ENCODE data around the gene SLAMF6.
"Not testable (repeated sequence)": the region's sequence is repeated elsewhere in the genome, so short reads cannot be mapped to it uniquely, and the experiment has no call there.

The SLAMF6 gene

GRCh38 chr1:160499631-160500030 lies 23.4 kb downstream of the SLAMF6 start:
- ATAC-seq: no peak
- Mint-ChIP-seq H3K27ac (peak overlapping the region; percentile 32), H3K36me3 (peaks cover 23% of the 10 kb centered on the region), H3K4me1 (peaks cover 53% of the 10 kb centered on the region), H3K4me3 (no peak overlapping the region), H3K9me3 (no peaks in the 10 kb centered on the region)
- DNase-seq (ENCODE audit: low spot score in 2 of 2): no peak

- H3K4me1 Mint-ChIP-seq: peaks cover 42% of the 10 kb centered on the region
- not testable (repeated sequence) for DNase-seq (ENCODE audit: low spot score in 2 of 2); H3K9me3 Mint-ChIP-seq; ATAC-seq; H3K4me3 Mint-ChIP-seq; H3K27ac Mint-ChIP-seq
- peaks cover 17% of the 10 kb centered on the region for H3K36me3 Mint-ChIP-seq
These were observed 24.6 kb downstream of the SLAMF6 start for GRCh38 chr1:160498301-160499065.

- ATAC-seq: peak; percentile 70
- peaks cover 17% of the 10 kb centered on the region for H3K36me3 Mint-ChIP-seq
- no peak overlapping the region for H3K4me3 Mint-ChIP-seq
- no peak for DNase-seq (ENCODE audit: low spot score in 2 of 2)
- H3K9me3 Mint-ChIP-seq: no peaks in the 10 kb centered on the region
- peak overlapping the region; percentile 30 for H3K27ac Mint-ChIP-seq
- peaks cover 20% of the 10 kb centered on the region for H3K4me1 Mint-ChIP-seq
These were observed 26.7 kb downstream of the SLAMF6 start for GRCh38 chr1:160496334-160496733.

- Mint-ChIP-seq H3K9me3 (no peaks in the 10 kb centered on the region), H3K4me3 (no peak overlapping the region), H3K36me3 (peaks cover 27% of the 10 kb centered on the region), H3K4me1 (peaks cover 17% of the 10 kb centered on the region), H3K27ac (no peak overlapping the region)
- ATAC-seq (no peak), DNase-seq (ENCODE audit: low spot score in 2 of 2) (no peak)
These were observed 28.4 kb downstream of the SLAMF6 start for GRCh38 chr1:160494620-160495019.

DNA sequence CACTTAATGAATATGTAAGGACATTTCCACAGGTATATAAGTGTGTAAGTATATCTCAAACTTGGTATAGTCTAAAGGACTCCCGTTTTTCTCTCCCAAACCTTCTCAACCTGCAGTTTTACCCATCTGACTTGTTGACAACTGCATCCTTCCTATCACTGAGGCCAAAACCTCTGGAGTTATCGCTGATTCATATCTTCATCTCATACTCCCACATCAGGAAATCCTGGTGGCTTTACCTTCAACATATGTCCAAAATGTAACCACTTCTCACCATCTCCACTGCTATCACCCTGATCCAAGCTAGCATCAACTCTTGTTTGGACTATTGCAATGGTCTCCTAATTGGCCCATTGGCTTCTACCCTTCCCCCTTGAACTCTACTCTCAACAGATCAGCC lies 30.4 kb downstream of the SLAMF6 start:
- H3K4me1 Mint-ChIP-seq: peaks cover 24% of the 10 kb centered on the region
- no peak for DNase-seq (ENCODE audit: low spot score in 2 of 2)
- no peaks in the 10 kb centered on the region for H3K9me3 Mint-ChIP-seq
- no peak overlapping the region for H3K4me3 Mint-ChIP-seq
- peak; percentile 13 for ATAC-seq
- H3K36me3 Mint-ChIP-seq: peaks cover 43% of the 10 kb centered on the region
- no peak overlapping the region for H3K27ac Mint-ChIP-seq

DNA sequence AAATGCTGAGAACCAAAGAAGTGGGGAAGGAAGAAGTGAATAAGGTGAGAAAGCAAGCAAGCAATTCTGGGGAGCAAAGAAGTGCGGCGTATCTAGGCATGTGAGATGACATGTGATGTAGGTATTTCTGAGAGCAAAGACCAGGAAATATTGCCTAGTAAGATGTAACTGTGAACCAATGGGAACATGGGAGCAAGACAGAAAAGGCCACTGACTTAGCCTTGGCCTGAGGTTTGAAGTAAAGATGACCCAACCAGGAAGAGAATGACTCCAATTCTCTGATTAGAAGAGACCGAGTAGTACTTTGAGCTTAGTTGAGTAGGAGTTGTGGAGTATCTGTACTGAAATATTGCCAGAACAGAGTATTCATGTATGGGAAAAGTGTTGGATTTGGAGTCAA lies 31.1 kb downstream of the SLAMF6 start:
- Mint-ChIP-seq H3K36me3 (peaks cover 50% of the 10 kb centered on the region), H3K4me3 (no peak overlapping the region), H3K4me1 (peaks cover 24% of the 10 kb centered on the region), H3K9me3 (no peaks in the 10 kb centered on the region), H3K27ac (no peak overlapping the region)
- ATAC-seq (no peak), DNase-seq (ENCODE audit: low spot score in 2 of 2) (no peak)

DNA sequence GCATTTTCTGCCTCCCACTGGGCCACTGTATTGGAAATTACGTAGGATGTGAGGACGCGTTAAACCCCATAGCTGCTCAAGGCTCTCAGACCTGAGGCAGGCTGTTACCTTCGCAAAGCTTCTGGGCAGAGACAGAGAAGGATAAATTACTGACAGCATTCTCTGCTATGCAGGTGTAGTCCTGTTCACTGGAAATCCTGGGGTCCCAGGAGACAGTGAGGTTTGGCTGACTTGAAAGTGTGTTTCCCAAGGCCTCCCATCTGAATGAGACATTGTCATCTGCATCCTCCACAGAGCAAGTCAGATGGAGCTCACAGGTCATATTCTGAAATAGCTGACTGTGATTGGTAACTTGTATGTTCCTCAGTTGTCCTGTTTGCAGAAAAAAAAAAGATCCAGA lies 32.0 kb downstream of the SLAMF6 start:
- Mint-ChIP-seq H3K4me3 (no peak overlapping the region), H3K27ac (no peak overlapping the region), H3K9me3 (no peaks in the 10 kb centered on the region), H3K4me1 (peaks cover 22% of the 10 kb centered on the region), H3K36me3 (peaks cover 57% of the 10 kb centered on the region)
- no peak for ATAC-seq
- no peak for DNase-seq (ENCODE audit: low spot score in 2 of 2)

GRCh38 chr1:160489513-160490261 lies 33.4 kb downstream of the SLAMF6 start:
- H3K4me3 Mint-ChIP-seq: no peak overlapping the region
- ATAC-seq (no peak), DNase-seq (ENCODE audit: low spot score in 2 of 2) (no peak)
- H3K36me3 Mint-ChIP-seq: peaks cover 54% of the 10 kb centered on the region
- no peak overlapping the region for H3K27ac Mint-ChIP-seq
- H3K4me1 Mint-ChIP-seq: peaks cover 23% of the 10 kb centered on the region
- no peaks in the 10 kb centered on the region for H3K9me3 Mint-ChIP-seq

DNA sequence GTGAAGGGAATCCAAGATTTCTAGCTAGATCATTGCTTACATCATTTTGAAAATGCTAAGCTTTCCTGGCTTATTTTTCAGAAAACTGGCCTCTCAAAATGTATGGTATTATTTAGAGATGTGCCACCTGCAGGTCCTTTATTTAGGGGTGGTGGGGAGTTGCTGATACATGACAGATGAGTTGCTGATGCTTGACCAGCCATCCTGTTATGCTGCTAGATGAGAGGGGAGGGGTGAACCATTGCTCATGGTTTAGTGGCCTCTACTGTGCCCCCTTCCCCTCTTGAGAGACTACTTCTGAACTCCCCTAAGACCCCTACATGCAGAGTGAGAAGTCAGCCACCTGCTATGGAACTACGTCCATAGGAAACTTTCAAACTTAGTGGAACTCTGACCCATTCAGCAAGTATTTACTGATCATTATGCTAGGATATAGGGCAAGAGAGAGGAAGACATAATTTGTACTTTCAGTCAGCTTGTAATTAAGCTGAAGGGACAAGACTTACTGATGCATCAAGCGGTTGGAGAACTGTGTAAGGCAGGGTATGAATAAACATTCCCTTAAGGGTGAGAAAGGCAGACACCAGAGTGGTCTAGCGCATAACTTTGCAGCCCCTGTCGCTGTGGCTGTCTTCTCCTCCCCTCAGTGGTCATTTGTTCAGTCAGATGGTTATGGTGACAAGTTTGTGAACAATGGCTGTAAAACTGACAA lies 34.6 kb downstream of the SLAMF6 start:
- Mint-ChIP-seq H3K4me1 (peaks cover 33% of the 10 kb centered on the region), H3K27ac (no peak overlapping the region), H3K9me3 (no peaks in the 10 kb centered on the region), H3K36me3 (peaks cover 53% of the 10 kb centered on the region), H3K4me3 (no peak overlapping the region)
- ATAC-seq (no peak), DNase-seq (ENCODE audit: low spot score in 2 of 2) (no peak)

DNA sequence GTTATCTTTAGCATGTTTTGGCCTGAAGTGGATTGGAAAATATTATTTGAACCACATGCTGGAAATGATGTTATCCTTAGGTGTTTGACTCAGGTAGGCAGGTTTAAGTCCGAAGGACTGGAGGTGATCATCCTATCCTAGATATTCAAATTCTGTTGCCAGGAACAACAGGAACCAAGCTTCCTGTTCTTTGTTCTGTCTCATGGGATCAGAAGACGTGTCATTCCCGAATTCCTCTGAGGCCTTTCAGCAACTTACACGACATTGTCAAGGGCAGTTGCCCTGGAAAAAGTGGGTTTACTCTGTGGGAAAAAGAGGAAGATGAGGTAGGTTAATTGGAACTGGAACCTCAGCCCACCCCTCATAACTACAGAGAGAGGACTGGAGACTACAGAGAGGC lies 36.6 kb downstream of the SLAMF6 start:
- Mint-ChIP-seq H3K36me3 (peaks cover 53% of the 10 kb centered on the region), H3K4me3 (no peak overlapping the region), H3K4me1 (peaks cover 46% of the 10 kb centered on the region)

DNA sequence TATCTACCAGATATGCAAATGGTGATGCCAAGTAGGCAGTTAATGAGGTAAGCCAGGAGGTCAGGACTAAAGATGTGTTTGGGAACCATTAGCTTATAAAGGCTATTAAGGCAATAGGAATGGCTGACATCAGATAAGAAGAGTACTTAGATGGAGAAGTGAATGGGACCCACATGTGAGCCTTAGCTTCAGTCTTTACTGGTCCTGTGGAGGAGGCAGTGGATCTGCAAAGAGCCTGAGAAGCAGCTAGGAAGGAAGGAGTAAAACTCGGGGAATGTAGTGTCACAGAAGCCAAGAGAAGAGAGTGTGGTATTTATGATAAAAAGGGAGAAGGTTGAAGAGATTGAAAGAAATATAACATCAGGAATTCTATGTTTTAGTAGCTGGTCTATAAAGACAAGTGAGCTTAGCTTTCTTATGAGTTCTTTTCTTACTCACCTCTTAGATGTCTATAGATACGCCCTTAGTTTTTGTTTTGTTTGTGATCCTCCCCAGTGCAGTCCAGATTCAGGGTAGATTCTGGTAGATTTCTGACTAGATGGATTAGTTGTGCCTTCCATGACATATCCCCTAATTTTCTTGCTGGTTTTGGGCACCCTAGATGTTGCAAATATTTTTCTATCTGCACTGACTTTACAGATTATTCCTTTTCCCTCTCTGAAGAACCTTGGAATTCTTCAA lies 39.4 kb downstream of the SLAMF6 start:
- DNase-seq (ENCODE audit: low spot score in 2 of 2) (no peak), ATAC-seq (peak; percentile 59)
- H3K27ac Mint-ChIP-seq: no peak overlapping the region
- H3K4me1 Mint-ChIP-seq: peaks cover 36% of the 10 kb centered on the region
- H3K4me3 Mint-ChIP-seq: no peak overlapping the region
- H3K9me3 Mint-ChIP-seq: peaks cover 7% of the 10 kb centered on the region
- H3K36me3 Mint-ChIP-seq: peaks cover 35% of the 10 kb centered on the region

More for the DNA sequence above, 36.6 kb downstream of the SLAMF6 start:
- no peak for DNase-seq (ENCODE audit: low spot score in 2 of 2)
- ATAC-seq: no peak
- Mint-ChIP-seq H3K9me3 (peaks cover 2% of the 10 kb centered on the region), H3K27ac (peak overlapping the region; percentile 48)

DNA sequence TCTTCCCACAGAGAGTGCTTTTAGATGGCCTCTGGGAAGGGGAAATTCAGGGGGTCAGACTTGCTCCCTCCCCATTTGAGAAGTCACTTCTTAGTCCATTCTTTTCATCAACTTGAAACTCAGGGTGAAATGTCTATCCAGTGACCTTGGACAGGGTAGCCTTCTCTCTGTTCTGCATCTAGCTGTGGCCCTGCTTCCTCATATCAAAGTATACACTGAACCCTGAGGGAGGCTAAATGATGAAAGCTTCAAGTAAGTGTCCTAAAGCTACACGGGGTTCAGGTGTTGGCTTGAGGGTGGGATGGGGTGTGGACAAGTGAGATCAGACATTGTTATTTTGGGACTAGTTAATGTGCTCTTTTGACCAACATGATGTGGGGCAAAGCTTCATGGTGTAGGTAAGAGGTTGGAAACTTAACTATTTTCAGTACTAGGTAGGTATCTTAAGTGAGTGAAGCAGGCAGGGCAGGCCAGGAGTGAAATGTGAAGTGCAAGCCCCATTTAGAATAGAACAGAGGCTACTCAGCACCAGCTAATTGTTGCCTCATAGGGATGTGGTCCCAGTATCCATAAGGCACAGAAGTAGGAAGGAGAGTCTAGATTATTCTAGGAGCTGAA lies 41.0 kb downstream of the SLAMF6 start:
- peaks cover 21% of the 10 kb centered on the region for H3K36me3 Mint-ChIP-seq
- ATAC-seq: no peak

DNA sequence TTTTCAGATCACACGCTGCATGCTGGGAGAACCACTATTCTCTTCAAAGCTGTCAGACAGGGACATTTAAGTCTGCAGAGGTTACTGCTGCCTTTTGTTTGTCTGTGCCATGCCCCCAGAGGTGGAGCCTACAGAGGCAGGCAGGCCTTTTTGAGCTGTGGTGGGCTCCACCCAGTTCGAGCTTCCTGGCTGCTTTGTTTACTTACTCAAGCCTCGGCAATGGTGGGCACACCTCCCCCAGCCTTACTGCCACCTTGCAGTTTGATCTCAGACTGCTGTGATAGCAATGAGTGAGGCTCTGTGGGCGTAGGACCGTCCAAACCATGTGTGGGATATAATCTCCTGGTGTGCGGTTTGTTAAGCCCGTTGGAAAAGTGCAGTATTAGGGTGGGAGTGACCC lies 42.3 kb downstream of the SLAMF6 start:
- Mint-ChIP-seq H3K4me1 (peaks cover 32% of the 10 kb centered on the region), H3K27ac (peak overlapping the region; percentile 67)
- not testable (repeated sequence) for H3K36me3 Mint-ChIP-seq; H3K9me3 Mint-ChIP-seq; ATAC-seq; H3K4me3 Mint-ChIP-seq; DNase-seq (ENCODE audit: low spot score in 2 of 2)

More for the DNA sequence above, 41.0 kb downstream of the SLAMF6 start:
- Mint-ChIP-seq H3K4me1 (peaks cover 32% of the 10 kb centered on the region), H3K4me3 (no peak overlapping the region), H3K9me3 (peaks cover 7% of the 10 kb centered on the region), H3K27ac (no peak overlapping the region)
- no peak for DNase-seq (ENCODE audit: low spot score in 2 of 2)

- H3K4me3 Mint-ChIP-seq; ATAC-seq; DNase-seq (ENCODE audit: low spot score in 2 of 2); H3K9me3 Mint-ChIP-seq; H3K27ac Mint-ChIP-seq; H3K36me3 Mint-ChIP-seq: not testable (repeated sequence)
- H3K4me1 Mint-ChIP-seq: peaks cover 23% of the 10 kb centered on the region
These were observed 44.0 kb downstream of the SLAMF6 start for GRCh38 chr1:160479091-160479490.

Measured in stimulated activated effector memory CD8-positive, alpha-beta T cell treated with anti-CD3 and anti-CD28 coated beads, Interleukin-12 subunit alpha, Interleukin-12 subunit beta, amount 100 ng/mL, for 72 hours (primary cell).